NOMO-1 (cell line): ENCODE measurements around the gene MPHOSPH8.
"Not testable (repeated sequence)": the region's sequence is repeated elsewhere in the genome, so short reads cannot be mapped to it uniquely, and the experiment has no call there.

Experiments
- DNase-seq, 2 experiments: peaks; one replicate each; lab custom pipeline; 2025; ENCODE audit not compliant: unreplicated experiment in 2 of 2; lab: John Stamatoyannopoulos, UW

MPHOSPH8 gene

GRCh38 chr13:19674898-19675297 is 41.4 kb downstream of the MPHOSPH8 start:
- no peak for DNase-seq

- no peak for DNase-seq
Measured at GRCh38 chr13:19676168-19676567, 42.7 kb downstream of the MPHOSPH8 start.

GRCh38 chr13:19680751-19681150 is 47.3 kb downstream of the MPHOSPH8 start:
- DNase-seq, result no peak

GRCh38 chr13:19681517-19681916 is 48.1 kb downstream of the MPHOSPH8 start:
- DNase-seq, result no peak

GRCh38 chr13:19685034-19685433 is 51.6 kb downstream of the MPHOSPH8 start:
- no peak for DNase-seq

- no peak for DNase-seq
Measured at GRCh38 chr13:19685437-19685836, 52.0 kb downstream of the MPHOSPH8 start.

- not testable (repeated sequence) for DNase-seq
Measured at GRCh38 chr13:19691447-19691846, 58.0 kb downstream of the MPHOSPH8 start.

- DNase-seq, result no peak
Measured at GRCh38 chr13:19695428-19695827, 62.0 kb downstream of the MPHOSPH8 start.

GRCh38 chr13:19695829-19696228 is 62.4 kb downstream of the MPHOSPH8 start:
- no peak for DNase-seq

- DNase-seq, result not testable (repeated sequence)
Measured at GRCh38 chr13:19700963-19701362, 67.5 kb downstream of the MPHOSPH8 start.

- DNase-seq, result not testable (repeated sequence)
Measured at GRCh38 chr13:19701619-19702018, 68.2 kb downstream of the MPHOSPH8 start.

- not testable (repeated sequence) for DNase-seq
Measured at GRCh38 chr13:19704256-19704655, 70.8 kb downstream of the MPHOSPH8 start.

- not testable (repeated sequence) for DNase-seq
Measured at GRCh38 chr13:19709039-19709438, 75.6 kb downstream of the MPHOSPH8 start.

GRCh38 chr13:19709782-19710181 is 76.3 kb downstream of the MPHOSPH8 start:
- DNase-seq, result not testable (repeated sequence)

- no peak for DNase-seq
Measured at GRCh38 chr13:19713186-19713965, 79.9 kb downstream of the MPHOSPH8 start.

GRCh38 chr13:19720039-19720438 is 86.6 kb downstream of the MPHOSPH8 start:
- no peak for DNase-seq
